Measurements from ENCODE around the gene EDC4. TPM values are rescaled to one million over a fixed set of nuclear protein-coding genes. Genes with fewer than 3 reads are reported as not detected.

The EDC4 gene
- polyA plus RNA-seq, 1 donor from 2014 or later: 66.0 TPM

- H3F3A ChIP-seq (ENCODE audit: insufficient read depth, low read length, poor library complexity, severe bottlenecking): no peaks in the 10 kb centered on the region
- H3K27ac ChIP-seq (ENCODE audit: low read length): no peak overlapping the region
- no peaks in the 10 kb centered on the region for H3K27me3 ChIP-seq (ENCODE audit: insufficient read depth, low read depth, low read length)
- H2AFZ ChIP-seq (ENCODE audit: low read depth, low read length): no peak overlapping the region
- TF ChIP-seq RAD21 (conservative IDR thresholded peaks at IDR 0.05): no peak
- TF ChIP-seq EZH2 (IDR thresholded peaks at IDR 0.05; ENCODE audit: borderline replicate concordance, insufficient read depth, low read length, poor library complexity, severe bottlenecking): no peak
- TF ChIP-seq TAF1 (IDR thresholded peaks at IDR 0.05; ENCODE audit: low read depth): no peak
- TF ChIP-seq REST (IDR thresholded peaks at IDR 0.05; ENCODE audit: borderline replicate concordance): no peak
- TF ChIP-seq MXI1 (conservative IDR thresholded peaks at IDR 0.05; ENCODE audit: poor library complexity, severe bottlenecking): no peak
- TF ChIP-seq SMC3 (conservative IDR thresholded peaks at IDR 0.05; ENCODE audit: poor library complexity): no peak
- no peak for TF ChIP-seq POLR2AphosphoS5 (IDR thresholded peaks at IDR 0.05)
- TF ChIP-seq CTCF (IDR thresholded peaks at IDR 0.05; ENCODE audit: poor library complexity, severe bottlenecking): no peak
- TF ChIP-seq EP300 (conservative IDR thresholded peaks at IDR 0.05; ENCODE audit: poor library complexity, severe bottlenecking): no peak
- no peaks in the 10 kb centered on the region for H4K20me1 ChIP-seq (ENCODE audit: insufficient read depth)
- H3K4me3 ChIP-seq (ENCODE audit: low read length): no peak overlapping the region
- peaks cover 8% of the 10 kb centered on the region for H3K36me3 ChIP-seq (ENCODE audit: insufficient read depth, low read length)
- no peaks in the 10 kb centered on the region for H3K9me2 ChIP-seq (ENCODE audit: insufficient read depth, low read length)
- H3K9me3 ChIP-seq (ENCODE audit: low read length): no peaks in the 10 kb centered on the region
- H3K9ac ChIP-seq (ENCODE audit: low read length): no peak overlapping the region
- no peaks in the 10 kb centered on the region for H3K79me2 ChIP-seq (replicated peaks; ENCODE audit: insufficient read depth, low read length)
- H3K4me2 ChIP-seq (ENCODE audit: low read length): no peak overlapping the region
Measured at GRCh38 chr16:67883146-67883871, 10.5 kb downstream of the EDC4 start.

GRCh38 chr16:67883872-67884261 lies 11.0 kb downstream of the EDC4 start:
- Histone ChIP-seq H3K79me2 (replicated peaks; ENCODE audit: insufficient read depth, low read length) (no peaks in the 10 kb centered on the region), H3K4me2 (ENCODE audit: low read length) (no peak overlapping the region), H2AFZ (ENCODE audit: low read depth, low read length) (no peak overlapping the region), H3K27ac (ENCODE audit: low read length) (no peak overlapping the region), H3K4me3 (ENCODE audit: low read length) (no peak overlapping the region), H3K9me2 (ENCODE audit: insufficient read depth, low read length) (no peaks in the 10 kb centered on the region), H3K9me3 (ENCODE audit: low read length) (no peaks in the 10 kb centered on the region), H4K20me1 (ENCODE audit: insufficient read depth) (no peaks in the 10 kb centered on the region), H3F3A (ENCODE audit: insufficient read depth, low read length, poor library complexity, severe bottlenecking) (no peaks in the 10 kb centered on the region), H3K36me3 (ENCODE audit: insufficient read depth, low read length) (peaks cover 8% of the 10 kb centered on the region), H3K9ac (ENCODE audit: low read length) (no peak overlapping the region), H3K27me3 (ENCODE audit: insufficient read depth, low read depth, low read length) (no peaks in the 10 kb centered on the region)
- TF ChIP-seq CTCF (IDR thresholded peaks at IDR 0.05; ENCODE audit: poor library complexity, severe bottlenecking): peak; percentile 86
- peak; percentile 87 for TF ChIP-seq SMC3 (conservative IDR thresholded peaks at IDR 0.05; ENCODE audit: poor library complexity)
- peak; percentile 64 for TF ChIP-seq RAD21 (conservative IDR thresholded peaks at IDR 0.05)
- TF ChIP-seq POLR2AphosphoS5 (IDR thresholded peaks at IDR 0.05): no peak
- TF ChIP-seq EP300 (conservative IDR thresholded peaks at IDR 0.05; ENCODE audit: poor library complexity, severe bottlenecking): no peak
- no peak for TF ChIP-seq TAF1 (IDR thresholded peaks at IDR 0.05; ENCODE audit: low read depth)

All from neural cell (in vitro differentiated cells).